Stimulated activated effector memory CD8-positive, alpha-beta T cell treated with anti-CD3 and anti-CD28 coated beads, Interleukin-12 subunit alpha, Interleukin-12 subunit beta, amount 100 ng/mL, for 72 hours (primary cell): ENCODE results near the gene OR2Y1.
"Not testable (repeated sequence)": the region's sequence is repeated elsewhere in the genome, so short reads cannot be mapped to it uniquely, and the experiment has no call there.

Source experiments
- ATAC-seq: fragments of 150-1000 bp; cut with Tn5 transposase; 2 replicates; pipeline ENCODE4 v1.10.0; 2021
- DNase-seq, 2 donors: peaks; one replicate each; pipeline ENCODE4 v3.0.0; 2021 to 2022; ENCODE audit warnings: low spot score in 2 of 2
- H3K27ac Mint-ChIP-seq: one replicate; pipeline ENCODE4 v1.8.0; 2022; ENCODE audit warnings: mild to moderate bottlenecking, mixed read lengths
- H3K36me3 Mint-ChIP-seq: one replicate; pipeline ENCODE4 v1.8.0; 2022; ENCODE audit warnings: mild to moderate bottlenecking, mixed read lengths
- H3K4me1 Mint-ChIP-seq: one replicate; pipeline ENCODE4 v1.8.0; 2022; ENCODE audit warnings: mixed read lengths
- H3K4me3 Mint-ChIP-seq: one replicate; pipeline ENCODE4 v1.8.0; 2022; ENCODE audit warnings: mild to moderate bottlenecking, mixed read lengths
- H3K9me3 Mint-ChIP-seq: one replicate; pipeline ENCODE4 v1.8.0; 2022; ENCODE audit warnings: mixed read lengths

The OR2Y1 gene

DNA sequence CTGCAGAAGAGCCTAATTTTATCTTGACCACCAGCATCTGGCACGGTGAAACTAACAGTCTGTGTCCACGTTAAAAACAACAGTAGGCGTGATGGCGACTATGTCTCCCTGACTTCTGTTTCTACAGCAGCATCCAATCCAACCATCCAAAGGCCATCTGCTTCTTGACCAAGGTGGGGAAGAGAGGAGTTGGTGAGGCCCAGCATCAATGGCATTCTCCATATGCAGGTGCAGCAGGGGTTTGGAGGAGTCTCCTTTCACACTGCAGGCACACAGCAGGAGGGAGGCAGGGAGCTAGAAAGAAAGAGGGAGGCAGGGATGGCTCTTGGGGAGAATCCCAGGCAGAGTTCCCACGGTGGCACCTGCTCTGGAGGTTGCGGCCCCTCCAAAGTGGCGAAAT, 35.8 kb upstream of the OR2Y1 start:
- ATAC-seq, result no peak
- no peak for DNase-seq
- Mint-ChIP-seq H3K9me3 (no peaks in the 10 kb centered on the region), H3K4me3 (no peak overlapping the region), H3K4me1 (no peaks in the 10 kb centered on the region), H3K27ac (no peak overlapping the region), H3K36me3 (peaks cover 3% of the 10 kb centered on the region)

GRCh38 chr5:180771839-180772238, 32.0 kb upstream of the OR2Y1 start:
- H3K27ac Mint-ChIP-seq, result no peak overlapping the region
- no peaks in the 10 kb centered on the region for H3K36me3 Mint-ChIP-seq
- DNase-seq, result no peak
- ATAC-seq, result no peak
- no peak overlapping the region for H3K4me3 Mint-ChIP-seq
- H3K9me3 Mint-ChIP-seq, result no peaks in the 10 kb centered on the region
- no peaks in the 10 kb centered on the region for H3K4me1 Mint-ChIP-seq

DNA sequence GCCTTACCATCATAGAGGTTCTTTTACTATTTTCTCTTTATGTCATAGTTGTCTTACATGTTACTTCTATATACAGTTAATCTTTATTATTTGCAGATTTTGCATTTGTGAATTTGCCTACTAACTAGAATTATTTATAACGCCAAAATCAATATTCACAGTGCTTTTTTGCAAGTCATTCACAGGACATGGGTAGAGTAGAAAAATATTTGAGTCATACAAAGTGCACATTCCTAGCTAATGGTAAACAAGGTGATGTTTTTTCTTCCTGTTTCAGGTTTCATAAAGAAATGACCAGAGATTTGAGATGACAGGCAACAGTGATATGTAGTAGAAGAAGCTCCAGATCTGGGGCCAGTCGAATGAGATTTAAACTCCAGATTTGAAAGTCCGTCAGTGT, 30.0 kb upstream of the OR2Y1 start:
- H3K9me3 Mint-ChIP-seq, result no peaks in the 10 kb centered on the region
- H3K27ac Mint-ChIP-seq, result no peak overlapping the region
- H3K36me3 Mint-ChIP-seq, result no peaks in the 10 kb centered on the region
- no peaks in the 10 kb centered on the region for H3K4me1 Mint-ChIP-seq
- ATAC-seq (no peak), DNase-seq (no peak)
- H3K4me3 Mint-ChIP-seq, result no peak overlapping the region

GRCh38 chr5:180755601-180756000, 15.7 kb upstream of the OR2Y1 start:
- H3K9me3 Mint-ChIP-seq, result peaks cover 8% of the 10 kb centered on the region
- no peak for DNase-seq
- H3K4me1 Mint-ChIP-seq, result no peaks in the 10 kb centered on the region
- no peaks in the 10 kb centered on the region for H3K36me3 Mint-ChIP-seq
- ATAC-seq, result no peak
- H3K4me3 Mint-ChIP-seq, result no peak overlapping the region
- H3K27ac Mint-ChIP-seq, result no peak overlapping the region

DNA sequence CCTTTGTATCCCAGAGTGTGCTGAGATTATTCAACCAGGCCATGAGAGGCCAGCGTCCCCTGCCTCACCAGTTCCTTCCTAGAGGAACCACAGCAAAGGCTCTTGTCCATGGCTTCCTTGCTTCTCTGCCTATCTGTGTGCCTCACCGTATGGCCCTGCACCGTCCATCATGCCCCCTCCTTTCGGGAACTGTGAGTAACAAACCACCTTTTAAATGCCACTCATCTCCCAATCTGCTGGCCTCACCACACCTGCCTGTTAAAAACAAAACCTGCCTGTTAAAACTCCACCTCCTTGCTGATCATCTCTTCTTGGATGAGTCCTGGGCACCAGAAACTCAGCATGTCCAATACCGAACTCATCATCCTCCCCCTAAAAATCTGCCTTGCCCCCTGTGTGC, 4.4 kb upstream of the OR2Y1 start:
- no peaks in the 10 kb centered on the region for H3K4me1 Mint-ChIP-seq

GRCh38 chr5:180742727-180743126, 2.9 kb upstream of the OR2Y1 start:
- H3K36me3 Mint-ChIP-seq, result no peaks in the 10 kb centered on the region
- H3K27ac Mint-ChIP-seq, result no peak overlapping the region
- ATAC-seq (peak; percentile 62), DNase-seq (no peak)
- peaks cover 7% of the 10 kb centered on the region for H3K4me1 Mint-ChIP-seq
- H3K4me3 Mint-ChIP-seq, result no peak overlapping the region
- no peaks in the 10 kb centered on the region for H3K9me3 Mint-ChIP-seq

More for the DNA sequence above, 4.4 kb upstream of the OR2Y1 start:
- DNase-seq, result no peak
- ATAC-seq, result peak; percentile 57
- no peak overlapping the region for H3K4me3 Mint-ChIP-seq
- no peaks in the 10 kb centered on the region for H3K9me3 Mint-ChIP-seq
- no peak overlapping the region for H3K27ac Mint-ChIP-seq
- no peaks in the 10 kb centered on the region for H3K36me3 Mint-ChIP-seq

DNA sequence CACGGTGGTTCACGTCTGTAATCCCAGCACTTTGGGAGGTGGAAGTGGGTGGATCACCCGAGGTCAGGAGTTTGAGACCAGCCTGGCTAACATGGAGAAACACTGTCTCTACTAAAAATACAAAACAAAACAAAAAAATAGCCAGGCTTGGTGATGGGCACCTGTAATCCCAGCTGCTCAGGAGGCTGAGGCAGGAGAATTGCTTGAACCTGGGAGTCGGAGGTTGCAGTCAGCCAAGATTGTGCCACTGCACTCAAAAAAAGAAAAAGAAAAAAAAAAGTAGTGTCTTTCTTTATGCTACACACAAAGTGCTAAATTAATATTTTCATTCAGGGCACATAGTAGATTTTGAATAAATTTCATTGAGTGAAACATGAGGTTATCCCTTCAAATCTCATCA, 1.1 kb upstream of the OR2Y1 start:
- H3K36me3 Mint-ChIP-seq, DNase-seq, ATAC-seq, H3K27ac Mint-ChIP-seq, H3K9me3 Mint-ChIP-seq, H3K4me3 Mint-ChIP-seq, H3K4me1 Mint-ChIP-seq: not testable (repeated sequence)

DNA sequence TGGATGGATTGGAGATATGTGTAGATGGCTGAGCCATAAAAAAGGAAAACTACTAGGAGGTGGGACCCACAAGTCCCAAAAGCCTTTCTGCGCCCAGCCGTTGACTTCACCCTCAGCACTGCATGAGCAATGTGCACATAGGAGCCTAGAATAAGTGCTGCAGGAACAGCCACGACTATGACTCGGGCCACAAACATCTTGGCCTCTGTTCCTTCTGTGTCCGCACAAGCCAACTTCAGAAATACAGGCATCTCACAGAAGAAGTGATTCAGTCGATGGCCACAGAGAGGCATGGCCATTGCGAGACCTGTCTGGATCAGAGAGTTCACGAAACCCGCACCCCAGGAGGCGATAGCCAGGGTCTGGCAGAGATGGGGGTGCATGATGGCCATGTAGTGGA, 587 bp downstream of the OR2Y1 start:
- no peak for DNase-seq
- no peaks in the 10 kb centered on the region for H3K9me3 Mint-ChIP-seq
- H3K4me3 Mint-ChIP-seq, result no peak overlapping the region
- H3K36me3 Mint-ChIP-seq, result no peaks in the 10 kb centered on the region
- H3K27ac Mint-ChIP-seq, result no peak overlapping the region
- H3K4me1 Mint-ChIP-seq, result peaks cover 9% of the 10 kb centered on the region
- no peak for ATAC-seq

- H3K36me3 Mint-ChIP-seq, result no peaks in the 10 kb centered on the region
- DNase-seq (no peak), ATAC-seq (no peak)
- no peaks in the 10 kb centered on the region for H3K9me3 Mint-ChIP-seq
- no peak overlapping the region for H3K4me3 Mint-ChIP-seq
- peaks cover 9% of the 10 kb centered on the region for H3K4me1 Mint-ChIP-seq
- no peak overlapping the region for H3K27ac Mint-ChIP-seq
Measured at GRCh38 chr5:180736536-180736935, 3.3 kb downstream of the OR2Y1 start.

GRCh38 chr5:180724944-180725343, 14.9 kb downstream of the OR2Y1 start:
- Mint-ChIP-seq H3K9me3 (no peaks in the 10 kb centered on the region), H3K4me1 (peaks cover 32% of the 10 kb centered on the region), H3K36me3 (no peaks in the 10 kb centered on the region), H3K4me3 (no peak overlapping the region), H3K27ac (no peak overlapping the region)
- DNase-seq (no peak), ATAC-seq (no peak)

- DNase-seq (no peak), ATAC-seq (peak; percentile 62)
- Mint-ChIP-seq H3K36me3 (no peaks in the 10 kb centered on the region), H3K9me3 (no peaks in the 10 kb centered on the region), H3K4me1 (peaks cover 36% of the 10 kb centered on the region), H3K4me3 (peak overlapping the region; percentile 13), H3K27ac (peak overlapping the region; percentile 35)
Measured at GRCh38 chr5:180723936-180724335, 15.9 kb downstream of the OR2Y1 start.

- Mint-ChIP-seq H3K9me3 (no peaks in the 10 kb centered on the region), H3K4me3 (peak overlapping the region; percentile 36), H3K27ac (peak overlapping the region; percentile 66), H3K36me3 (no peaks in the 10 kb centered on the region), H3K4me1 (peaks cover 47% of the 10 kb centered on the region)
- ATAC-seq (peak; percentile 81), DNase-seq (no peak)
Measured at GRCh38 chr5:180720486-180720885, 19.4 kb downstream of the OR2Y1 start.

DNA sequence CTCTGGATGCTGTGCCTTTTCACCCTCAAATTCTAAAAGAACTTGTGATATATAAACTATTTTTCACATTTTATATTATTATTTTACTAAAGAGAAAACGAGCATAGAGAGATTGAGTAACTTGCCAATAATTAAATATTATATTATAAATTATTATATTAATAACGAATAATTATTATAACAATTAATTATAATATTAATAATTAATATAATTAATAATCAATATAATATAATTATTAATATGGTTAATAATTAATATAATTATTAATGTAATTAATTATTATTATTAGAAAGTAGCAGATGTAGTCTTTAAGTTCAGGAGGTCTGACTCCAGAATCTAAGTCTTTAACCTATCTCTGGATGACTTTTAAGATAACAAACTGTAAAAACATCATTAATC, 20.1 kb downstream of the OR2Y1 start:
- H3K4me1 Mint-ChIP-seq, result peaks cover 47% of the 10 kb centered on the region
- H3K4me3 Mint-ChIP-seq, result peak overlapping the region; percentile 42
- no peaks in the 10 kb centered on the region for H3K36me3 Mint-ChIP-seq
- H3K9me3 Mint-ChIP-seq, result no peaks in the 10 kb centered on the region
- ATAC-seq, result no peak
- peak overlapping the region; percentile 66 for H3K27ac Mint-ChIP-seq
- no peak for DNase-seq

DNA sequence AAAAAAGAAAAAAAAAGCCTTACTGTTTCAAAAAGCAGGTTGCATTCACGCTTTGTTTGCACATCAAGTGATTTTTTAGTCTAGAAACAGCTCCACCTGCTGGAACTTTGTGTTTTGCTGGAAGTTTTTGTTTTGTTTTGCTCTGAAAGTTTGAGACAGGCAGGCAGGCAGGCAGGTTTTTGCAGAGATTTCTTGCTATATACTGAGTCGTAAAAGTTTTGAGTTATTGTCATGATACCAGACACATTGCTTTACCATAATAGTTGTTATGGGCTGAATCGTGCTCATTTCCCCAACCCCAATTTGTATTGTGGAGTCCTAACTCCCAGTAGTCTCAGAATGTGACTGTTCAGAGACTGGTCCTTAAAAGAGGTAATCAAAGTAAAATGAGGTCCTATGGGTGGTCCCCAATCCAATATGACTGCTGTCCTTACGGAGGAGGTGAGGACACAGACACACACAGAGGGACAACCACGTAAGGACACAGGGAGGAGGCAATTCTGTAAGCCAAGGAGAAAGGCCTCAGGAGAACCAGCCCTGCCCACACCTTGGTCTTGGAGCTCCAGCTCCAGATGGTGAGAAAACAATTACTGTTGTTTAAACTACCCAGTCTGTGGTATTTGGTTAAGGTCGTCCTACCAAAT, 20.9 kb downstream of the OR2Y1 start:
- Mint-ChIP-seq H3K9me3 (no peaks in the 10 kb centered on the region), H3K4me3 (peak overlapping the region; percentile 42), H3K4me1 (peaks cover 42% of the 10 kb centered on the region), H3K36me3 (no peaks in the 10 kb centered on the region), H3K27ac (peak overlapping the region; percentile 51)
- ATAC-seq, result no peak
- DNase-seq, result peak; percentile 18 to 60

DNA sequence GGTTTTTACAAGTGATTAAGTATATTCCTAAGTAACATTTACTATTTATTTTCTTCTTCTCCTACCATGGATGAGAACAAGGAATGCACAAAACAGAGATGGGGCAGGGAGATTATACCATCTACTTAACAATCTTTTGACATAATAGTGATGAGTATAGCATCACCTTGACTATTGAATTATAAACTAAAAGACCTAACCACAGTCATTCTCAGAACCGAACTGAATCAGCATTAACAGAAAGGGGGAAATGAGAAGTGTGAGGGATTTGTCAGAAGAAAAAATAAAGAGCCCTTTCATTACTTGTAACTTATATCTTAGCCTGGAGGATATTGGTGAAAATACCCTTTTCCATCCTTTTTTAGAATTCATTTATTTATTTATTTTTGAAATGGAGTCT, 21.9 kb downstream of the OR2Y1 start:
- ATAC-seq (peak; percentile 95), DNase-seq (no peak)
- peaks cover 32% of the 10 kb centered on the region for H3K4me1 Mint-ChIP-seq
- H3K36me3 Mint-ChIP-seq, result no peaks in the 10 kb centered on the region
- H3K4me3 Mint-ChIP-seq, result peak overlapping the region; percentile 42
- H3K27ac Mint-ChIP-seq, result no peak overlapping the region
- H3K9me3 Mint-ChIP-seq, result no peaks in the 10 kb centered on the region

DNA sequence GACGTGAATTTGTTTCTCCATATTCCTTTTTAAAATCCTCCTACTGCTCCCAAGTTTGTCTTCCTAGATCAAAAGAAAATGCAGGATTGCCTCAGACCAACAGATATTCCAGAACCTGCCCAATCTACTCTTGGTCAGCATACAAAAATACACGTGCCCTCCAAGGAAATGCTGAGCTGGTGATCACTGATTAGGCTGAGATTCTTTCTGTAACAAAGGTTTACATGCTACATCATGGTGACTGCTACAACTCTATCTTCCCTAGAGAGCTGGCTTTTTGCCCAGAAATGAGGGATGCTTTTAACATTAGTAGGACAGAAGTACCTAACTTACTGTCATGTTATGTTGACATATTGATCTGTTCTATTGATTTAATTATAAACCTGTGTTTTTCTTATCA, 35.5 kb downstream of the OR2Y1 start:
- no peak for DNase-seq
- Mint-ChIP-seq H3K36me3 (no peaks in the 10 kb centered on the region), H3K4me1 (no peaks in the 10 kb centered on the region), H3K27ac (no peak overlapping the region), H3K9me3 (no peaks in the 10 kb centered on the region), H3K4me3 (no peak overlapping the region)
- ATAC-seq, result no peak

DNA sequence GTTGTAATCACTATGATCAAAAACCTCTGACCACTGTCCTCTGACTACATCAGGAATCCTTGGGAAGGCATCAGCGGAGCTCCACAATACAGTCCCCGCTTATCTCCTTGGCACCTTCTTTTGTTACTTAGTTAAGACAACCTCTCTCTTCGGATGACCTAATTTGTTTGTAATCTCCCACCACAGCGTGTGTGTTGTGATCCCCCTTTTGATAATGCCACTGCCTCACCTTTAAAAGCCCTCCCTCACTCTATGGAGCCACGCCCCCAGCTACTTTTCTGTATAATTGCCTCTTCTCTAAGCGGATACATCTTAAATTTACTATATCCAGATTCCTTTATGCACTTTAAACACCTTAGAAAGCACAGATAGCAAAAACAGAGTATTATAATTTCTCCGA, 35.9 kb downstream of the OR2Y1 start:
- Mint-ChIP-seq H3K36me3 (no peaks in the 10 kb centered on the region), H3K4me1 (no peaks in the 10 kb centered on the region), H3K9me3 (no peaks in the 10 kb centered on the region), H3K4me3 (no peak overlapping the region), H3K27ac (no peak overlapping the region)
- DNase-seq (no peak), ATAC-seq (no peak)
